HepG2 (cell line): Measurements from ENCODE around the gene STEAP1. TPM values are rescaled to one million over a fixed set of nuclear protein-coding genes. Genes with fewer than 3 reads are reported as not detected.

Source experiments
- ATF7-NPFF ChIP-seq: sonication (generic); formaldehyde crosslinking; IDR thresholded peaks from 2 replicates; pipeline ENCODE4 v1.8.1; 2023; ENCODE audit warnings: mild to moderate bottlenecking, low read depth, missing genetic modification reagents, moderate library complexity
- ELF1 ChIP-seq: sonication (generic); formaldehyde crosslinking; IDR thresholded peaks from 2 replicates; pipeline ENCODE4 v1.4.0; 2020; ENCODE audit warnings: missing genetic modification reagents
- EP300 ChIP-seq, 3 experiments: sonication (generic) in 1 of 3; formaldehyde crosslinking in 1 of 3; IDR thresholded peaks; 2 replicates each; pipeline versions ENCODE4 v1.5.1 to v1.6.1; 2011 to 2020; ENCODE audit warnings: low read depth in 2 of 3, low read length in 2 of 3, borderline replicate concordance in 1 of 3, improper control_type of control experiment in 1 of 3, mild to moderate bottlenecking in 1 of 3, missing genetic modification reagents in 1 of 3, moderate library complexity in 1 of 3
- EZH2 ChIP-seq: conservative IDR thresholded peaks from 2 replicates; pipeline ENCODE4 v1.6.1; 2012; ENCODE audit warnings: mild to moderate bottlenecking, low read depth, low read length, moderate library complexity
- FIP1L1 ChIP-seq: fragments of 200-400 bp; formaldehyde crosslinking; IDR thresholded peaks from 2 replicates; pipeline ENCODE4 v1.6.1; 2018; ENCODE audit warnings: low read depth, mild to moderate bottlenecking, low read length, moderate library complexity, borderline replicate concordance; ENCODE audit not compliant: insufficient read depth
- FOSL2 ChIP-seq: sonication (generic); formaldehyde crosslinking; IDR thresholded peaks from 2 replicates; pipeline ENCODE4 v1.4.0; 2020; ENCODE audit warnings: missing genetic modification reagents
- MXI1 ChIP-seq: IDR thresholded peaks from 3 replicates; pipeline ENCODE4 v1.6.1; 2012; ENCODE audit warnings: low read depth, low read length, inconsistent platforms, borderline replicate concordance
- NFYC ChIP-seq: IDR thresholded peaks from 2 replicates; pipeline ENCODE4 v1.6.1; 2016; ENCODE audit warnings: missing genetic modification reagents, missing compliant biosample characterization
- SRSF4 ChIP-seq: fragments of 200-400 bp; formaldehyde crosslinking; IDR thresholded peaks from one replicate; pipeline ENCODE4 v1.6.1; 2018; ENCODE audit warnings: mild to moderate bottlenecking, low read depth, low read length, moderate library complexity; ENCODE audit not compliant: poor library complexity, severe bottlenecking
- ZBTB21 ChIP-seq: sonication (generic); formaldehyde crosslinking; IDR thresholded peaks from 2 replicates; pipeline ENCODE4 v1.4.0; 2020; ENCODE audit warnings: missing genetic modification reagents
- ZNF230 ChIP-seq: sonication (generic); formaldehyde crosslinking; IDR thresholded peaks from 2 replicates; pipeline ENCODE4 v1.4.0; 2020; ENCODE audit warnings: mild to moderate bottlenecking, missing genetic modification reagents
- ZNF407 ChIP-seq: sonication (generic); formaldehyde crosslinking; IDR thresholded peaks from one replicate; pipeline ENCODE4 v1.5.1; 2020; ENCODE audit warnings: mild to moderate bottlenecking, missing genetic modification reagents; ENCODE audit errors: not compliant biosample characterization
- ZNF430 ChIP-seq: sonication (generic); formaldehyde crosslinking; IDR thresholded peaks from 2 replicates; pipeline ENCODE4 v1.9.0; 2021; ENCODE audit warnings: mild to moderate bottlenecking, missing genetic modification reagents
- ZNF431 ChIP-seq: sonication (generic); formaldehyde crosslinking; IDR thresholded peaks from 2 replicates; pipeline ENCODE4 v1.9.0; 2022; ENCODE audit warnings: missing genetic modification reagents, low read depth, mild to moderate bottlenecking, borderline replicate concordance
- ZNF564 ChIP-seq: sonication (generic); formaldehyde crosslinking; IDR thresholded peaks from 2 replicates; pipeline ENCODE4 v1.8.1; 2023; ENCODE audit warnings: mild to moderate bottlenecking, missing genetic modification reagents
- ZNF567 ChIP-seq: sonication (generic); formaldehyde crosslinking; IDR thresholded peaks from 2 replicates; pipeline ENCODE4 v1.8.1; 2023; ENCODE audit warnings: mild to moderate bottlenecking, missing genetic modification reagents, borderline replicate concordance
- ZNF572 ChIP-seq: sonication (generic); formaldehyde crosslinking; IDR thresholded peaks from 2 replicates; pipeline ENCODE4 v1.5.1; 2020; ENCODE audit warnings: mild to moderate bottlenecking, missing genetic modification reagents
- ZNF577 ChIP-seq: sonication (generic); formaldehyde crosslinking; IDR thresholded peaks from 2 replicates; pipeline ENCODE4 v1.4.0; 2020; ENCODE audit warnings: mild to moderate bottlenecking, low read depth, missing genetic modification reagents, borderline replicate concordance
- ZNF788 ChIP-seq: sonication (generic); formaldehyde crosslinking; IDR thresholded peaks from 2 replicates; pipeline ENCODE4 v1.5.0; 2020; ENCODE audit warnings: mild to moderate bottlenecking, missing genetic modification reagents, borderline replicate concordance
- ZNF883 ChIP-seq: sonication (generic); formaldehyde crosslinking; IDR thresholded peaks from 2 replicates; pipeline ENCODE4 v1.5.1; 2020; ENCODE audit warnings: mild to moderate bottlenecking, missing genetic modification reagents; ENCODE audit errors: not compliant biosample characterization
- polyA plus RNA-seq, 8 experiments: library from polyadenylated mRNA; depleted of rRNA in 3 of 8; stranded (reverse) in 7 of 8; unstranded in 1 of 8; fragments of >200 nt; fragmentation: Illumina TruSeq in 4 of 8; extraction: Trizol in 4 of 8; gene quantifications; 2 replicates each; pipeline versions ENCODE4 v1.2.1 to v1.2.3, GENCODE V29; 2011 to 2016; ENCODE audit warnings: low read depth in 4 of 8, missing spikeins in 1 of 8, mixed read lengths in 1 of 8; ENCODE audit not compliant: insufficient read depth in 1 of 8
- total RNA-seq, 5 experiments: library from RNA; depleted of rRNA; stranded (reverse); fragments of >200 nt; fragmentation: Illumina TruSeq; extraction: Trizol; gene quantifications; 2 replicates each; pipeline ENCODE4 v1.2.3, GENCODE V29; 2016; ENCODE audit warnings: low read depth in 1 of 5

Gene STEAP1
- total and polyA plus RNA-seq, 2 of the 13 experiments (the other 11 are each of a cell fraction or from before 2014, with no cell fraction given) = 23.2 to 24.2 TPM

- no peak for TF ChIP-seq ZNF407 (CRISPR knock-in tag)
- TF ChIP-seq MXI1 = no peak
- no peak for TF ChIP-seq ZNF572
- TF ChIP-seq ATF7-NPFF (CRISPR knock-in tag) = no peak
- TF ChIP-seq NFYC = no peak
- peak in 1 of 2 experiments; percentile 57; a peak in 2 of 4 replicates for TF ChIP-seq EP300 (IDR thresholded peaks at IDR 0.05; ENCODE audit: low read depth in 2 of 2, low read length in 2 of 2)
- TF ChIP-seq EP300 (CRISPR knock-in tag; IDR thresholded peaks at IDR 0.05; ENCODE audit: borderline replicate concordance) = no peak
- TF ChIP-seq FIP1L1 = no peak
- no peak for TF ChIP-seq ZNF564 (CRISPR knock-in tag)
- TF ChIP-seq EZH2 = no peak
- TF ChIP-seq ZNF430 = no peak
- TF ChIP-seq SRSF4 = no peak
- TF ChIP-seq ZNF577 (CRISPR knock-in tag) = no peak
- no peak for TF ChIP-seq ZNF883 (CRISPR knock-in tag)
- TF ChIP-seq ZNF567 (CRISPR knock-in tag) = no peak
- peak; percentile 47; the same call in 1 of the 2 replicates for TF ChIP-seq FOSL2 (CRISPR knock-in tag)
- TF ChIP-seq ZNF431 (CRISPR knock-in tag) = no peak
- no peak for TF ChIP-seq ZNF230 (CRISPR knock-in tag)
- no peak for TF ChIP-seq ZBTB21 (CRISPR knock-in tag)
- 0 out of 2 replicates have a peak, but pooled peaks have one; percentile 14 for TF ChIP-seq ELF1 (CRISPR knock-in tag)
- no peak for TF ChIP-seq ZNF788 (CRISPR knock-in tag)
These were observed 19.0 kb downstream of the STEAP1 start (continued) for GRCh38 chr7:90173127-90173844.
